Peyer's patch (tissue), 4 donors: Measurements from ENCODE around the gene REN.

ENCODE experiments used
- CTCF ChIP-seq, 6 experiments: fragments of 450-650 bp in 4 of 6; fragments of 200-600 bp in 2 of 6; sonication (generic) in 1 of 6; IDR thresholded peaks; one replicate each; pipeline ENCODE4 v1.5.1; 2017 to 2019; ENCODE audit warnings: antibody characterized with exemption in 6 of 6, mild to moderate bottlenecking in 3 of 6, moderate library complexity in 1 of 6
- POLR2A ChIP-seq, 2 donors: fragments of 450-650 bp; IDR thresholded peaks; one replicate each; pipeline ENCODE4 v1.5.1; 2017; ENCODE audit warnings: antibody characterized with exemption in 2 of 2, mild to moderate bottlenecking in 2 of 2, moderate library complexity in 2 of 2

DNA sequence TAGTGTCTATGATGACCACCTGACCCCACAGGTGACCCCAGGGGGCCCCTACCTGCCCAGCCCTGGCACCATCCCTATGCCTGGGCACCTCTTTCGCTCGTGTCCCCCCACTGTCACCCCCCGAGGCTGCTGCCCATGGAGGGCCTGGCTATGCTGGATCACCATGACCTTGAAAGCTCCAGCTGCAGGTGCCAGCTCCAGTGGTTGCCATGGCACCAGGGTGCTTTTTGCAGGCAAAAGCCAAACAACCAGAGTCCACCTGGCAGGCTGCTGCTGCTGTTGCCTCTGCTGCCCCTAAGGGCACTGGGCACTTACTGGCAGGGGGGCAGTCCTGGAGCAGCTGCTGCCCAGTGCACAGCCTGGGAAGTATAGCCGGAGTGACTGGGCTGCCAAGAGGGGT lies 36.0 kb downstream of the REN start:
- no peak for TF ChIP-seq CTCF (IDR thresholded peaks at IDR 0.05)
- TF ChIP-seq POLR2A (IDR thresholded peaks at IDR 0.05): no peak
